Uterus (tissue), 4 donors: ENCODE data around the gene RPS6KA6. TPM values are rescaled to one million over a fixed set of nuclear protein-coding genes. Genes with fewer than 3 reads are reported as not detected.
"Not testable (repeated sequence)": the region's sequence is repeated elsewhere in the genome, so short reads cannot be mapped to it uniquely, and the experiment has no call there.

Source experiments
- DNase-seq, 2 donors: peaks; one replicate each; pipeline ENCODE4 v3.0.0-alpha.2; 2019 to 2020
- H3K27ac ChIP-seq, 2 donors: fragments of 200-600 bp; sonication (generic); 1 replicate in 1 of 2; 2 replicates in 1 of 2; pipeline ENCODE4 v1.5.1; 2016 to 2018
- H3K27me3 ChIP-seq, 2 donors: fragments of 200-600 bp; sonication (generic); one replicate each; pipeline ENCODE4 v1.5.1; 2018 to 2019; ENCODE audit warnings: control low read depth in 1 of 2
- H3K36me3 ChIP-seq, 2 donors: fragments of 200-600 bp; sonication (generic); one replicate each; pipeline ENCODE4 v1.5.1; 2019; ENCODE audit warnings: control low read depth in 1 of 2
- H3K4me1 ChIP-seq, 2 donors: fragments of 200-600 bp; sonication (generic); one replicate each; pipeline ENCODE4 v1.5.1; 2018 to 2019; ENCODE audit warnings: control low read depth in 1 of 2
- H3K4me3 ChIP-seq, 2 donors: fragments of 200-600 bp; sonication (generic); 1 replicate in 1 of 2; 2 replicates in 1 of 2; pipeline ENCODE4 v1.5.1; 2018 to 2019; ENCODE audit warnings: mild to moderate bottlenecking in 1 of 2
- H3K9me3 ChIP-seq, 2 donors: fragments of 200-600 bp; sonication (generic); one replicate each; pipeline ENCODE4 v1.5.1; 2019; ENCODE audit warnings: control low read depth in 1 of 2
- CTCF ChIP-seq, 4 experiments: fragments of 200-600 bp in 2 of 4; fragments of 450-650 bp in 2 of 4; sonication (generic) in 2 of 4; IDR thresholded peaks; one replicate each; pipeline ENCODE4 v1.5.1; 2016 to 2019; ENCODE audit warnings: antibody characterized with exemption in 4 of 4, mild to moderate bottlenecking in 2 of 4, moderate library complexity in 1 of 4
- POLR2A ChIP-seq, 2 donors: fragments of 450-650 bp; IDR thresholded peaks; one replicate each; pipeline ENCODE4 v1.6.1; 2016; ENCODE audit warnings: antibody characterized with exemption in 2 of 2, mild to moderate bottlenecking in 1 of 2, moderate library complexity in 1 of 2
- intact Hi-C: fragments of 100-400 bp; cut with DNase I; formaldehyde crosslinking; loops from one replicate; pipeline ENCODE4 v1.15.1; 2023; ENCODE audit warnings: low total_unique reads
- total RNA-seq, 4 donors: library from RNA; depleted of rRNA in 3 of 4; stranded (reverse); fragments of >200 nt in 3 of 4; gene quantifications; one replicate each; pipeline versions ENCODE4 v1.1.0 to v1.2.4, GENCODE V29; 2014 to 2023
- donor health status: DM: yes; HTN: yes; CAD: no.

RPS6KA6 gene
- total RNA-seq, 4 donors from 2014 or later: 1.5 to 13.1 (median 8.4) TPM

GRCh38 chrX:84099120-84099519 is 88.9 kb downstream of the RPS6KA6 start:
- Histone ChIP-seq H3K9me3 (no peaks in the 10 kb centered on the region), H3K27me3 (no peaks in the 10 kb centered on the region), H3K36me3 (no peaks in the 10 kb centered on the region), H3K4me3 (no peak overlapping the region), H3K4me1 (no peaks in the 10 kb centered on the region), H3K27ac (no peak overlapping the region)
- no peak for DNase-seq
- intact Hi-C loops: no loop called here
- TF ChIP-seq CTCF (IDR thresholded peaks at IDR 0.05) (no peak), POLR2A (IDR thresholded peaks at IDR 0.05) (no peak)

GRCh38 chrX:84079479-84080197 is 108.4 kb downstream of the RPS6KA6 start:
- H3K4me3 ChIP-seq, intact Hi-C loops, H3K4me1 ChIP-seq, DNase-seq, H3K27ac ChIP-seq, H3K9me3 ChIP-seq, H3K36me3 ChIP-seq, H3K27me3 ChIP-seq: not testable (repeated sequence)

- TF ChIP-seq POLR2A (IDR thresholded peaks at IDR 0.05) (no peak), CTCF (IDR thresholded peaks at IDR 0.05) (no peak)
- intact Hi-C loops: no loop called here
- Histone ChIP-seq H3K4me1 (no peaks in the 10 kb centered on the region), H3K27ac (no peak overlapping the region), H3K4me3 (no peak overlapping the region), H3K27me3 (no peaks in the 10 kb centered on the region), H3K9me3 (peaks cover 0 to 4% of the 10 kb centered on the region in 2 donors), H3K36me3 (no peaks in the 10 kb centered on the region)
- DNase-seq: no peak
Measured at GRCh38 chrX:84078991-84079390, 109.0 kb downstream of the RPS6KA6 start.

- Histone ChIP-seq H3K9me3 (no peaks in the 10 kb centered on the region), H3K27me3 (no peaks in the 10 kb centered on the region), H3K36me3 (no peaks in the 10 kb centered on the region), H3K4me1 (no peaks in the 10 kb centered on the region), H3K4me3 (no peak overlapping the region), H3K27ac (no peak overlapping the region)
- intact Hi-C loops: no loop called here
- DNase-seq: no peak
- TF ChIP-seq CTCF (IDR thresholded peaks at IDR 0.05): no peak
- TF ChIP-seq POLR2A (IDR thresholded peaks at IDR 0.05): no peak
Measured at GRCh38 chrX:84064814-84065213, 123.2 kb downstream of the RPS6KA6 start.

- DNase-seq: no peak
- TF ChIP-seq POLR2A (IDR thresholded peaks at IDR 0.05) (no peak), CTCF (IDR thresholded peaks at IDR 0.05) (no peak)
- Histone ChIP-seq H3K27ac (no peak overlapping the region), H3K36me3 (no peaks in the 10 kb centered on the region), H3K4me3 (no peak overlapping the region), H3K9me3 (no peaks in the 10 kb centered on the region), H3K27me3 (no peaks in the 10 kb centered on the region), H3K4me1 (no peaks in the 10 kb centered on the region)
- intact Hi-C loops: no loop called here
Measured at GRCh38 chrX:84064164-84064563, 123.8 kb downstream of the RPS6KA6 start.
